Tibial artery (tissue), 4 donors: Measurements from ENCODE around the gene ZBTB22.
A peak's percentile ranks its signal among the peaks of the same experiment; 100 is the strongest.

Experiments
- DNase-seq, 2 donors: peaks; one replicate each; pipeline ENCODE4 v3.0.0-alpha.2; 2019
- H3K27ac ChIP-seq, 2 donors: fragments of 200-600 bp; sonication (generic) in 1 of 2; 1 replicate in 1 of 2; 2 replicates in 1 of 2; pipeline ENCODE4 v1.5.1; 2018 to 2019; ENCODE audit warnings: mild to moderate bottlenecking in 1 of 2
- H3K27me3 ChIP-seq, 2 donors: fragments of 200-600 bp; sonication (generic) in 1 of 2; one replicate each; pipeline versions ENCODE4 v1.5.1 to v1.6.0; 2016 to 2019
- H3K36me3 ChIP-seq, 3 donors: fragments of 200-600 bp; sonication (generic) in 2 of 3; one replicate each; pipeline ENCODE4 v1.5.1; 2016 to 2019; ENCODE audit warnings: mild to moderate bottlenecking in 2 of 3
- H3K4me1 ChIP-seq, 4 donors: fragments of 200-600 bp; sonication (generic) in 2 of 4; 1 replicate in 3 of 4; 2 replicates in 1 of 4; pipeline ENCODE4 v1.5.1; 2016 to 2019
- H3K4me3 ChIP-seq, 2 donors: fragments of 200-600 bp; sonication (generic) in 1 of 2; 1 replicate in 1 of 2; 2 replicates in 1 of 2; pipeline ENCODE4 v1.5.1; 2018 to 2019; ENCODE audit warnings: mild to moderate bottlenecking in 2 of 2
- H3K9me3 ChIP-seq, 3 donors: fragments of 200-600 bp; sonication (generic) in 1 of 3; one replicate each; pipeline ENCODE4 v1.5.1; 2016 to 2019
- intact Hi-C: fragments of 100-400 bp; cut with DNase I; formaldehyde crosslinking; loops from one replicate; pipeline ENCODE4 v1.15.0; 2023; ENCODE audit warnings: low total_unique reads
- TF ChIP-seq, protein P1 (sequence below), 2 experiments: fragments of 200-600 bp in 1 of 2; fragments of 450-650 bp in 1 of 2; IDR thresholded peaks; one replicate each; pipeline ENCODE4 v1.5.1; 2017 to 2019; ENCODE audit warnings: antibody characterized with exemption in 2 of 2, mild to moderate bottlenecking in 1 of 2, moderate library complexity in 1 of 2

ZBTB22 gene

DNA sequence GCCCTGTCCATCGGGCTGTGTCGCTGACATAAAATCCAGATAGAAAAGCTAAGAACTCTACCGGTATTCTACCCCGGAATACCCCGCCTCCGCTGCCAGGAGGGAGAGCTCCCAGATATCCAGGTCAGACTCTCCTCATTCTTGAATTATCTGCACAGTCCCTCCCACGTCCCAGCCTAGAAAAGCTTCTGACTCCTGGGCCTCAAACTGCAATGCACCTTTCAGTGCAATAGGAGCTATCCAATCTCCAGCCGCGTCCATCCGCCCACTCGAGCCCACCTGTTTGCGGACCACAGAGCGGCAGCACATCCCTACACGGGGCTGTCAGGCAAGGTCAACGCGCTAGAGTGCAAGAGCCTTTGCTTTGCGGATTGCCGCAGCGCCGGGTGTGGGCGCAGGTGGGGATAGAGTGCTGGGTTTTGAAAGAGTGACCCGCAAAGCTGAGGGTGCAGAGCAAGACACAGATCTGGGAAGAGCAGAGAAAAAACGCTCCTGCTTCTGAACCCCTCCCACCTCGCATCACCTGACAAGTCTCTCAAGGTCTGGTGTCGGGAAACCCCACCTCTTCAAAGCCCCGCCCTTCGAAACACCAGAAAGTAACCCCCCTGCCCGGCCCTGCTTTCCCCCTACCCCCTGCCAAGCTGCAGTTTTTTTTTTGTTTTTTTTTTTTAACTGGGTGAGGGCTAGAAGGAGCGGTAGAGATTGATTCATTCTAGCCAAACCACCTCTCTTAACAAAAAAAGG lies 5.0 kb downstream of the ZBTB22 start:
- Histone ChIP-seq H3K36me3 (peaks cover 0 to 22% (median 0%) of the 10 kb centered on the region in 3 donors), H3K27me3 (no peaks in the 10 kb centered on the region), H3K4me3 (peak overlapping the region; percentile 83 to 94), H3K4me1 (peaks cover 0 to 45% (median 35%) of the 10 kb centered on the region in 4 donors), H3K9me3 (no peaks in the 10 kb centered on the region), H3K27ac (peak overlapping the region; percentile 95)
- intact Hi-C loops: loop anchor here (10.0 kb wide), 1 partner anchor 112 kb away; the partner anchor contains the start of gene SYNGAP1
- DNase-seq: peak; percentile 83 to 90
- TF ChIP-seq, protein P1, sequence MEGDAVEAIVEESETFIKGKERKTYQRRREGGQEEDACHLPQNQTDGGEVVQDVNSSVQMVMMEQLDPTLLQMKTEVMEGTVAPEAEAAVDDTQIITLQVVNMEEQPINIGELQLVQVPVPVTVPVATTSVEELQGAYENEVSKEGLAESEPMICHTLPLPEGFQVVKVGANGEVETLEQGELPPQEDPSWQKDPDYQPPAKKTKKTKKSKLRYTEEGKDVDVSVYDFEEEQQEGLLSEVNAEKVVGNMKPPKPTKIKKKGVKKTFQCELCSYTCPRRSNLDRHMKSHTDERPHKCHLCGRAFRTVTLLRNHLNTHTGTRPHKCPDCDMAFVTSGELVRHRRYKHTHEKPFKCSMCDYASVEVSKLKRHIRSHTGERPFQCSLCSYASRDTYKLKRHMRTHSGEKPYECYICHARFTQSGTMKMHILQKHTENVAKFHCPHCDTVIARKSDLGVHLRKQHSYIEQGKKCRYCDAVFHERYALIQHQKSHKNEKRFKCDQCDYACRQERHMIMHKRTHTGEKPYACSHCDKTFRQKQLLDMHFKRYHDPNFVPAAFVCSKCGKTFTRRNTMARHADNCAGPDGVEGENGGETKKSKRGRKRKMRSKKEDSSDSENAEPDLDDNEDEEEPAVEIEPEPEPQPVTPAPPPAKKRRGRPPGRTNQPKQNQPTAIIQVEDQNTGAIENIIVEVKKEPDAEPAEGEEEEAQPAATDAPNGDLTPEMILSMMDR (IDR thresholded peaks at IDR 0.05): no peak

DNA sequence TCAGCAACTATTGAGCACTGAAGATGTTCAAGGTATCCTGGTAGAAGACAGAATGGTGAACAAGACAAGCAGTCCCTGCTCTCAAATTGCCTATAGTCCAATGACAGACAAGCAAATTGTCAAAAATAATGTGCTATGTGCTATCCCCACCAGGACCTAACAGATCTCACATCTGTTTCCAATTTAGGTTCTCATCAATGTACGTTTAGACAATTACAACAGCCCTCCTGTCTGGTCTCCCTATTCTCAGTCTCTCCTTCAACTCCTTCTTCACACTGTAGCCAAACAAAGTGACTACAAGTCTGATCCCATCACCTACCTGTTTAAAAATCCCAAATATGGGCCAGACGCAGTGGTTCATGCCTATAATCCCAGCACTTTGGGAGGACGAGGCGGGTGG lies 11.2 kb downstream of the ZBTB22 start:
- no peak overlapping the region for H3K27ac ChIP-seq
- peaks cover 13 to 54% (median 16%) of the 10 kb centered on the region in 3 donors for H3K36me3 ChIP-seq
- H3K9me3 ChIP-seq: no peaks in the 10 kb centered on the region
- H3K27me3 ChIP-seq: no peaks in the 10 kb centered on the region
- intact Hi-C loops: no loop called here
- no peak for DNase-seq
- H3K4me3 ChIP-seq: no peak overlapping the region
- TF ChIP-seq, protein P1 (IDR thresholded peaks at IDR 0.05): no peak
- H3K4me1 ChIP-seq: peaks cover 0 to 9% (median 6%) of the 10 kb centered on the region in 4 donors

DNA sequence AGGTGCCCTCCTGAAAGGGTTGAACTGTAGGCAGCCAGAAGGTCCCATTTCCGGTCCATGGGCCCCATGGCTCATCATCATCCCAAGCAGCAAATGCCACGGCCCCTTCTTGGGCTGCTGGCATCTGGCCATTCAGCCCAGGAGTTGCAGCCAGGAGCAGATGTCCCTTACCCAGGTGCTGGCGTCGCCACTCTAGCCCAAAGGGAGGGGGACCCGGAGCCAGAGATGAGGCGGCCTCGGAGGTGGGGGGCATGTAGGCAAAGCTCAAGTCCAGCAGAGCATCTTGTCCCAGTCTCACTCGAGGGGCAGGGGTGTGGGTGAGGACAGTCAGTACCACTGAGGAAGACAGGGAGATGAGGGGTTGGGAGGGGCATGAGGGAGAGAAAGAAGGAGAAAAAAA lies 12.5 kb downstream of the ZBTB22 start:
- intact Hi-C loops: no loop called here
- Histone ChIP-seq H3K27ac (no peak overlapping the region), H3K4me3 (no peak overlapping the region), H3K9me3 (no peaks in the 10 kb centered on the region), H3K4me1 (peaks cover 0 to 21% (median 10%) of the 10 kb centered on the region in 4 donors), H3K36me3 (peaks cover 13 to 47% (median 16%) of the 10 kb centered on the region in 3 donors), H3K27me3 (no peaks in the 10 kb centered on the region)
- DNase-seq: no peak
- TF ChIP-seq, protein P1 (IDR thresholded peaks at IDR 0.05): no peak

DNA sequence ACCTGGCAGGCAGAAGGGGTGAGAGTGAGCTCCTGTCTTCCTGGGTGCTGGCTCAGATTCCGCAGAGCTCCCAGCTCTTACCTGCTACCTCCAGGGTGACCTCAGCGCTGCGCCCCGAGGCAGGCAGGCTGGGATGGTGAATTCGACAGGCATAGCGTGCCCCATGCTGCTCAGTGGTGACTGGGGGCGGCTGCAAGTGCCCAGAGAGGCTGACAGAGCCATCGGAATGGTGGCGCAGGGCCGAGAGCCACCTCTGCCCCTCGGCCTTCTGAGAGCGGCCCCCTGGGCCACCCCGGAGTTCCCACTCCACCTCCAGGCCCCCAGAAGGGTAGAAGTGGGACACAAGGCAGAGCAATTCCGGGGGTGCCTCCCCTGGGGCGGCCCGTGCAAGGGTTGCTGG lies 13.3 kb downstream of the ZBTB22 start:
- Histone ChIP-seq H3K9me3 (no peaks in the 10 kb centered on the region), H3K4me3 (no peak overlapping the region), H3K4me1 (peaks cover 0 to 25% (median 12%) of the 10 kb centered on the region in 4 donors), H3K27me3 (no peaks in the 10 kb centered on the region), H3K36me3 (peaks cover 13 to 43% (median 16%) of the 10 kb centered on the region in 3 donors), H3K27ac (no peak overlapping the region)
- DNase-seq: no peak
- intact Hi-C loops: no loop called here
- TF ChIP-seq, protein P1 (IDR thresholded peaks at IDR 0.05): no peak

DNA sequence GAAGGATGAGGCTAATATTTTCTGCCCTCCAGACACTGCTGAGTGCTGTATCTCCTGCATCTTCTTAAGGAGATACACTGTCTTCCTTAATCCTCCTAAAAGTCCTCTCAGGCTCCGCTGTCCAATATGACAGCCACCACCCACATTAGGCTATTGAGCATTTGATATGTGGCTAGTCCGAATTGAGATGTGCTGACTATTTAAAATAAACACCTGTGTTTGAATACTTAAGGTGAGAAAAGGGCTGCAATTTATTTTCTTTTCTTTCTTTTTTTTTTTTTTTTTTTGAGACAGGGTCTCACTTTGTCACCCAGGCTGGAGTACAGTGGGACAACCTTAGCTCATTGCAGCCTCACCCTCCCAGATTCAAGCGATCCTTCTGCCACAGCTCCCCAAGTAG lies 15.7 kb downstream of the ZBTB22 start:
- Histone ChIP-seq H3K27ac (no peak overlapping the region), H3K4me1 (peaks cover 0 to 36% (median 23%) of the 10 kb centered on the region in 4 donors)
- intact Hi-C loops: no loop called here

More for the DNA sequence above, 15.7 kb downstream of the ZBTB22 start:
- no peak overlapping the region for H3K4me3 ChIP-seq
- peaks cover 13 to 44% (median 16%) of the 10 kb centered on the region in 3 donors for H3K36me3 ChIP-seq
- no peaks in the 10 kb centered on the region for H3K27me3 ChIP-seq
- no peak for DNase-seq
- no peaks in the 10 kb centered on the region for H3K9me3 ChIP-seq
- TF ChIP-seq, protein P1 (IDR thresholded peaks at IDR 0.05): no peak
